HEK293 (cell line): ENCODE data around the gene LPAR2.

Source experiments
- CTCF ChIA-PET: fragments of 350-600 bp; formaldehyde crosslinking; extraction: SDS; loops from one replicate; lab custom pipeline; 2021; ENCODE audit warnings: antibody characterized with exemption; lab: Yijun Ruan, JAX
- POLR2A ChIA-PET: fragments of 300-600 bp; formaldehyde crosslinking; extraction: SDS; loops from one replicate; lab custom pipeline; 2020; ENCODE audit warnings: antibody characterized with exemption, inconsistent platforms; lab: Yijun Ruan, JAX
- H3K27ac ChIP-seq: fragments of 200-500 bp; sonication (Bioruptor generic); 2 replicates; pipeline ENCODE4 v1.5.1; 2014; ENCODE audit warnings: low read depth, low read length, control low read depth, inconsistent platforms; ENCODE audit errors: extremely low read depth
- H3K36me3 ChIP-seq, 2 experiments: fragments of 200-500 bp in 1 of 2; sonication (Bioruptor generic) in 1 of 2; 1 replicate in 1 of 2; 2 replicates in 1 of 2; pipeline ENCODE4 v1.5.1; 2014 to 2017; ENCODE audit warnings: inconsistent platforms in 2 of 2, low read length in 2 of 2; ENCODE audit not compliant: control insufficient read depth in 2 of 2, insufficient read depth in 1 of 2
- H3K4me1 ChIP-seq: fragments of 200-500 bp; sonication (Bioruptor generic); 2 replicates; pipeline ENCODE4 v1.5.1; 2014; ENCODE audit warnings: mild to moderate bottlenecking, low read length, inconsistent platforms; ENCODE audit not compliant: control insufficient read depth, insufficient read depth
- H3K4me3 ChIP-seq: 2 replicates; pipeline ENCODE4 v1.5.1; 2011; ENCODE audit warnings: low read depth, mild to moderate bottlenecking, control low read depth, low read length, moderate library complexity
- H3K9me3 ChIP-seq: fragments of 200-500 bp; sonication (Bioruptor generic); 2 replicates; pipeline ENCODE4 v1.5.1; 2014; ENCODE audit warnings: low read depth, low read length, inconsistent platforms; ENCODE audit not compliant: control insufficient read depth, insufficient read depth
- HIC1 ChIP-seq: fragments of 450-650 bp; formaldehyde crosslinking; IDR thresholded peaks from 2 replicates; pipeline ENCODE4 v1.5.1; 2016; ENCODE audit warnings: missing biosample characterization, missing genetic modification characterization
- PBX3 ChIP-seq: sonication (generic); formaldehyde crosslinking; IDR thresholded peaks from 2 replicates; pipeline ENCODE4 v1.8.1; 2022; ENCODE audit warnings: mild to moderate bottlenecking, moderate library complexity, missing genetic modification reagents
- PRDM10 ChIP-seq: fragments of 450-650 bp; formaldehyde crosslinking; IDR thresholded peaks from 2 replicates; pipeline ENCODE4 v1.5.1; 2016; ENCODE audit warnings: missing biosample characterization, missing genetic modification characterization
- SP7 ChIP-seq: fragments of 450-650 bp; formaldehyde crosslinking; IDR thresholded peaks from 2 replicates; pipeline ENCODE4 v1.5.1; 2016; ENCODE audit warnings: missing biosample characterization, missing genetic modification characterization
- ZBTB48 ChIP-seq: fragments of 450-650 bp; formaldehyde crosslinking; IDR thresholded peaks from 2 replicates; pipeline ENCODE4 v1.5.1; 2016; ENCODE audit warnings: missing biosample characterization, missing genetic modification characterization
- ZNF132 ChIP-seq: fragments of 450-650 bp; formaldehyde crosslinking; IDR thresholded peaks from 2 replicates; pipeline ENCODE4 v1.5.1; 2017; ENCODE audit warnings: missing biosample characterization, missing genetic modification characterization, borderline replicate concordance
- ZNF280C ChIP-seq: fragments of 450-650 bp; formaldehyde crosslinking; IDR thresholded peaks from 2 replicates; pipeline ENCODE4 v1.5.1; 2016; ENCODE audit warnings: missing biosample characterization, missing genetic modification characterization
- ZNF426 ChIP-seq: fragments of 450-650 bp; formaldehyde crosslinking; IDR thresholded peaks from 2 replicates; pipeline ENCODE4 v1.5.1; 2017; ENCODE audit warnings: missing biosample characterization, missing genetic modification characterization, mild to moderate bottlenecking, inconsistent platforms, moderate library complexity
- ZNF514 ChIP-seq: fragments of 450-650 bp; formaldehyde crosslinking; IDR thresholded peaks from 2 replicates; pipeline ENCODE4 v1.5.1; 2016; ENCODE audit warnings: missing biosample characterization, missing genetic modification characterization
- ZNF580 ChIP-seq: fragments of 450-650 bp; formaldehyde crosslinking; IDR thresholded peaks from 2 replicates; pipeline ENCODE4 v1.5.1; 2016; ENCODE audit warnings: missing biosample characterization, missing genetic modification characterization
- ZNF707 ChIP-seq: fragments of 450-650 bp; formaldehyde crosslinking; IDR thresholded peaks from 2 replicates; pipeline ENCODE4 v1.5.1; 2016; ENCODE audit warnings: missing biosample characterization, missing genetic modification characterization
- TF ChIP-seq, protein P1 (sequence below): fragments of 450-650 bp; formaldehyde crosslinking; IDR thresholded peaks from 2 replicates; pipeline ENCODE4 v1.5.1; 2016; ENCODE audit warnings: missing biosample characterization, missing genetic modification characterization
- TF ChIP-seq, protein P2 (sequence below): fragments of 450-650 bp; formaldehyde crosslinking; IDR thresholded peaks from 2 replicates; pipeline ENCODE4 v1.5.1; 2017; ENCODE audit warnings: missing biosample characterization, missing genetic modification characterization
- TF ChIP-seq, protein P3 (sequence below): fragments of 450-650 bp; formaldehyde crosslinking; IDR thresholded peaks from 2 replicates; pipeline ENCODE4 v1.5.1; 2016; ENCODE audit warnings: missing biosample characterization, missing genetic modification characterization

Gene LPAR2

GRCh38 chr19:19619181-19619848 is 8.7 kb downstream of the LPAR2 start:
- no peak overlapping the region for H3K27ac ChIP-seq
- no peaks in the 10 kb centered on the region; a peak in 1 of 3 replicates for H3K36me3 ChIP-seq
- POLR2A ChIA-PET = no interaction called here
- CTCF ChIA-PET = interaction anchor here (0.7 kb wide), 1 partner anchor 107 kb away, joined by 4 read pairs; no protein-coding TSS in a partner anchor
- no peaks in the 10 kb centered on the region for H3K4me1 ChIP-seq
- no peaks in the 10 kb centered on the region for H3K9me3 ChIP-seq
- no peak overlapping the region for H3K4me3 ChIP-seq
- no peak for TF ChIP-seq PBX3
- TF ChIP-seq SP7 (tag by site-specific recombination) = no peak
- TF ChIP-seq, protein P1, sequence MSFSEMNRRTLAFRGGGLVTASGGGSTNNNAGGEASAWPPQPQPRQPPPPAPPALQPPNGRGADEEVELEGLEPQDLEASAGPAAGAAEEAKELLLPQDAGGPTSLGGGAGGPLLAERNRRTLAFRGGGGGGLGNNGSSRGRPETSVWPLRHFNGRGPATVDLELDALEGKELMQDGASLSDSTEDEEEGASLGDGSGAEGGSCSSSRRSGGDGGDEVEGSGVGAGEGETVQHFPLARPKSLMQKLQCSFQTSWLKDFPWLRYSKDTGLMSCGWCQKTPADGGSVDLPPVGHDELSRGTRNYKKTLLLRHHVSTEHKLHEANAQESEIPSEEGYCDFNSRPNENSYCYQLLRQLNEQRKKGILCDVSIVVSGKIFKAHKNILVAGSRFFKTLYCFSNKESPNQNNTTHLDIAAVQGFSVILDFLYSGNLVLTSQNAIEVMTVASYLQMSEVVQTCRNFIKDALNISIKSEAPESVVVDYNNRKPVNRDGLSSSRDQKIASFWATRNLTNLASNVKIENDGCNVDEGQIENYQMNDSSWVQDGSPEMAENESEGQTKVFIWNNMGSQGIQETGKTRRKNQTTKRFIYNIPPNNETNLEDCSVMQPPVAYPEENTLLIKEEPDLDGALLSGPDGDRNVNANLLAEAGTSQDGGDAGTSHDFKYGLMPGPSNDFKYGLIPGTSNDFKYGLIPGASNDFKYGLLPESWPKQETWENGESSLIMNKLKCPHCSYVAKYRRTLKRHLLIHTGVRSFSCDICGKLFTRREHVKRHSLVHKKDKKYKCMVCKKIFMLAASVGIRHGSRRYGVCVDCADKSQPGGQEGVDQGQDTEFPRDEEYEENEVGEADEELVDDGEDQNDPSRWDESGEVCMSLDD (tag by site-specific recombination) = peak; percentile 24

GRCh38 chr19:19618219-19619051 is 9.6 kb downstream of the LPAR2 start, which contains the start of gene PBX4:
Gene PBX4 (minus strand): TSS chr19:19618687. CDS start chr19:19618629, 58 bp downstream.
- Histone ChIP-seq H3K36me3 (no peaks in the 10 kb centered on the region; a peak in 1 of 3 replicates), H3K4me1 (no peaks in the 10 kb centered on the region), H3K27ac (no peak within 1 kb of the TSS; the same call in 1 of the 2 replicates), H3K9me3 (no peaks in the 10 kb centered on the region), H3K4me3 (peak within 1 kb of the TSS; percentile 46)
- ChIA-PET POLR2A (no interaction called here), CTCF (no interaction called here)
- no peak for TF ChIP-seq ZBTB48 (tag by site-specific recombination)
- no peak for TF ChIP-seq ZNF280C (tag by site-specific recombination)
- no peak for TF ChIP-seq ZNF426 (tag by site-specific recombination)
- no peak for TF ChIP-seq HIC1 (tag by site-specific recombination)
- TF ChIP-seq ZNF707 (tag by site-specific recombination) = no peak
- TF ChIP-seq, protein P2, sequence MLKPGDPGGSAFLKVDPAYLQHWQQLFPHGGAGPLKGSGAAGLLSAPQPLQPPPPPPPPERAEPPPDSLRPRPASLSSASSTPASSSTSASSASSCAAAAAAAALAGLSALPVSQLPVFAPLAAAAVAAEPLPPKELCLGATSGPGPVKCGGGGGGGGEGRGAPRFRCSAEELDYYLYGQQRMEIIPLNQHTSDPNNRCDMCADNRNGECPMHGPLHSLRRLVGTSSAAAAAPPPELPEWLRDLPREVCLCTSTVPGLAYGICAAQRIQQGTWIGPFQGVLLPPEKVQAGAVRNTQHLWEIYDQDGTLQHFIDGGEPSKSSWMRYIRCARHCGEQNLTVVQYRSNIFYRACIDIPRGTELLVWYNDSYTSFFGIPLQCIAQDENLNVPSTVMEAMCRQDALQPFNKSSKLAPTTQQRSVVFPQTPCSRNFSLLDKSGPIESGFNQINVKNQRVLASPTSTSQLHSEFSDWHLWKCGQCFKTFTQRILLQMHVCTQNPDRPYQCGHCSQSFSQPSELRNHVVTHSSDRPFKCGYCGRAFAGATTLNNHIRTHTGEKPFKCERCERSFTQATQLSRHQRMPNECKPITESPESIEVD (tag by site-specific recombination) = no peak
- TF ChIP-seq, protein P3, sequence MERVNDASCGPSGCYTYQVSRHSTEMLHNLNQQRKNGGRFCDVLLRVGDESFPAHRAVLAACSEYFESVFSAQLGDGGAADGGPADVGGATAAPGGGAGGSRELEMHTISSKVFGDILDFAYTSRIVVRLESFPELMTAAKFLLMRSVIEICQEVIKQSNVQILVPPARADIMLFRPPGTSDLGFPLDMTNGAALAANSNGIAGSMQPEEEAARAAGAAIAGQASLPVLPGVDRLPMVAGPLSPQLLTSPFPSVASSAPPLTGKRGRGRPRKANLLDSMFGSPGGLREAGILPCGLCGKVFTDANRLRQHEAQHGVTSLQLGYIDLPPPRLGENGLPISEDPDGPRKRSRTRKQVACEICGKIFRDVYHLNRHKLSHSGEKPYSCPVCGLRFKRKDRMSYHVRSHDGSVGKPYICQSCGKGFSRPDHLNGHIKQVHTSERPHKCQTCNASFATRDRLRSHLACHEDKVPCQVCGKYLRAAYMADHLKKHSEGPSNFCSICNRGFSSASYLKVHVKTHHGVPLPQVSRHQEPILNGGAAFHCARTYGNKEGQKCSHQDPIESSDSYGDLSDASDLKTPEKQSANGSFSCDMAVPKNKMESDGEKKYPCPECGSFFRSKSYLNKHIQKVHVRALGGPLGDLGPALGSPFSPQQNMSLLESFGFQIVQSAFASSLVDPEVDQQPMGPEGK (tag by site-specific recombination) = peak; percentile 58
- TF ChIP-seq ZNF132 (tag by site-specific recombination) = no peak
- TF ChIP-seq ZNF580 (tag by site-specific recombination) = no peak
- no peak for TF ChIP-seq PRDM10 (tag by site-specific recombination)
- TF ChIP-seq ZNF514 = no peak
